HEK293 (cell line): Measurements from ENCODE around the gene TPRA1.

Experiments
- CTCF ChIA-PET: fragments of 350-600 bp; formaldehyde crosslinking; extraction: SDS; loops from one replicate; lab custom pipeline; 2021; ENCODE audit warnings: antibody characterized with exemption; lab: Yijun Ruan, JAX
- POLR2A ChIA-PET: fragments of 300-600 bp; formaldehyde crosslinking; extraction: SDS; loops from one replicate; lab custom pipeline; 2020; ENCODE audit warnings: antibody characterized with exemption, inconsistent platforms; lab: Yijun Ruan, JAX
- H3K27ac ChIP-seq: fragments of 200-500 bp; sonication (Bioruptor generic); 2 replicates; pipeline ENCODE4 v1.5.1; 2014; ENCODE audit warnings: low read depth, low read length, control low read depth, inconsistent platforms; ENCODE audit errors: extremely low read depth
- H3K36me3 ChIP-seq, 2 experiments: fragments of 200-500 bp in 1 of 2; sonication (Bioruptor generic) in 1 of 2; 1 replicate in 1 of 2; 2 replicates in 1 of 2; pipeline ENCODE4 v1.5.1; 2014 to 2017; ENCODE audit warnings: inconsistent platforms in 2 of 2, low read length in 2 of 2; ENCODE audit not compliant: control insufficient read depth in 2 of 2, insufficient read depth in 1 of 2
- H3K4me1 ChIP-seq: fragments of 200-500 bp; sonication (Bioruptor generic); 2 replicates; pipeline ENCODE4 v1.5.1; 2014; ENCODE audit warnings: mild to moderate bottlenecking, low read length, inconsistent platforms; ENCODE audit not compliant: control insufficient read depth, insufficient read depth
- H3K4me3 ChIP-seq: 2 replicates; pipeline ENCODE4 v1.5.1; 2011; ENCODE audit warnings: low read depth, mild to moderate bottlenecking, control low read depth, low read length, moderate library complexity
- H3K9me3 ChIP-seq: fragments of 200-500 bp; sonication (Bioruptor generic); 2 replicates; pipeline ENCODE4 v1.5.1; 2014; ENCODE audit warnings: low read depth, low read length, inconsistent platforms; ENCODE audit not compliant: control insufficient read depth, insufficient read depth
- HIC1 ChIP-seq: fragments of 450-650 bp; formaldehyde crosslinking; IDR thresholded peaks from 2 replicates; pipeline ENCODE4 v1.5.1; 2016; ENCODE audit warnings: missing biosample characterization, missing genetic modification characterization
- SCRT1 ChIP-seq: fragments of 450-650 bp; formaldehyde crosslinking; IDR thresholded peaks from 2 replicates; pipeline ENCODE4 v1.5.1; 2016; ENCODE audit warnings: missing biosample characterization, missing genetic modification characterization, borderline replicate concordance
- SETDB1 ChIP-seq: IDR thresholded peaks from one replicate; pipeline ENCODE4 v1.6.1; 2017; ENCODE audit warnings: mild to moderate bottlenecking, low read length, moderate library complexity, mixed read lengths; ENCODE audit not compliant: insufficient read length
- ZBTB1 ChIP-seq: fragments of 450-650 bp; formaldehyde crosslinking; IDR thresholded peaks from 2 replicates; pipeline ENCODE4 v1.5.1; 2016; ENCODE audit warnings: missing biosample characterization, missing genetic modification characterization
- ZBTB17 ChIP-seq: fragments of 450-650 bp; formaldehyde crosslinking; IDR thresholded peaks from 2 replicates; pipeline ENCODE4 v1.5.1; 2016; ENCODE audit warnings: missing biosample characterization, missing genetic modification characterization
- ZFP3 ChIP-seq: fragments of 450-650 bp; formaldehyde crosslinking; IDR thresholded peaks from 2 replicates; pipeline ENCODE4 v1.5.1; 2016; ENCODE audit warnings: low read depth, missing biosample characterization, missing genetic modification characterization
- ZNF140 ChIP-seq: fragments of 450-650 bp; formaldehyde crosslinking; IDR thresholded peaks from 2 replicates; pipeline ENCODE4 v1.5.1; 2016; ENCODE audit warnings: missing biosample characterization, missing genetic modification characterization
- ZNF23 ChIP-seq: fragments of 450-650 bp; formaldehyde crosslinking; IDR thresholded peaks from 2 replicates; pipeline ENCODE4 v1.5.1; 2016; ENCODE audit warnings: missing biosample characterization, missing genetic modification characterization, borderline replicate concordance
- ZNF280D ChIP-seq: fragments of 450-650 bp; formaldehyde crosslinking; IDR thresholded peaks from 2 replicates; pipeline ENCODE4 v1.5.1; 2016; ENCODE audit warnings: missing biosample characterization, missing genetic modification characterization
- ZNF501 ChIP-seq: fragments of 450-650 bp; formaldehyde crosslinking; IDR thresholded peaks from 2 replicates; pipeline ENCODE4 v1.5.1; 2016; ENCODE audit warnings: missing biosample characterization, missing genetic modification characterization
- ZNF529 ChIP-seq: fragments of 450-650 bp; formaldehyde crosslinking; IDR thresholded peaks from 2 replicates; pipeline ENCODE4 v1.5.1; 2017; ENCODE audit warnings: missing genetic modification characterization, missing biosample characterization; ENCODE audit not compliant: insufficient replicate concordance
- ZNF544 ChIP-seq: fragments of 450-650 bp; formaldehyde crosslinking; IDR thresholded peaks from 2 replicates; pipeline ENCODE4 v1.5.0; 2017; ENCODE audit warnings: missing biosample characterization, missing genetic modification characterization
- ZNF654 ChIP-seq: fragments of 450-650 bp; formaldehyde crosslinking; IDR thresholded peaks from 2 replicates; pipeline ENCODE4 v1.5.1; 2016; ENCODE audit warnings: low read depth, missing biosample characterization, missing genetic modification characterization
- ZNF692 ChIP-seq: fragments of 450-650 bp; formaldehyde crosslinking; IDR thresholded peaks from 2 replicates; pipeline ENCODE4 v1.5.1; 2016; ENCODE audit warnings: missing biosample characterization, missing genetic modification characterization
- ZNF792 ChIP-seq: fragments of 450-650 bp; formaldehyde crosslinking; IDR thresholded peaks from 2 replicates; pipeline ENCODE4 v1.5.1; 2016; ENCODE audit warnings: missing biosample characterization, missing genetic modification characterization
- ZSCAN4 ChIP-seq: fragments of 450-650 bp; formaldehyde crosslinking; IDR thresholded peaks from 2 replicates; pipeline ENCODE4 v1.5.1; 2017; ENCODE audit warnings: missing biosample characterization, missing genetic modification characterization

The TPRA1 gene

GRCh38 chr3:127542441-127542952, 48.0 kb downstream of the TPRA1 start:
- H3K4me3 ChIP-seq = no peak overlapping the region
- CTCF ChIA-PET = interaction anchor here (0.6 to 0.8 kb wide), 2 partner anchors 14 to 931 kb away, joined by 3 read pairs; no protein-coding TSS in a partner anchor

GRCh38 chr3:127541320-127541719, 49.2 kb downstream of the TPRA1 start:
- H3K27ac ChIP-seq = no peak overlapping the region
- no peak overlapping the region for H3K4me3 ChIP-seq
- ChIA-PET POLR2A (no interaction called here), CTCF (no interaction called here)
- no peaks in the 10 kb centered on the region for H3K36me3 ChIP-seq
- no peaks in the 10 kb centered on the region for H3K4me1 ChIP-seq
- H3K9me3 ChIP-seq = no peaks in the 10 kb centered on the region
- TF ChIP-seq ZNF792 (tag by site-specific recombination) = no peak
- no peak for TF ChIP-seq ZNF501 (tag by site-specific recombination)
- TF ChIP-seq ZNF23 (tag by site-specific recombination) = no peak
- TF ChIP-seq HIC1 (tag by site-specific recombination) = no peak
- TF ChIP-seq ZNF692 (tag by site-specific recombination) = no peak
- no peak for TF ChIP-seq ZSCAN4 (tag by site-specific recombination)
- TF ChIP-seq ZNF544 = no peak
- no peak for TF ChIP-seq ZBTB1 (tag by site-specific recombination)
- no peak for TF ChIP-seq ZNF654 (tag by site-specific recombination)
- TF ChIP-seq, all 188 proteins: peak for 0

More at GRCh38 chr3:127542441-127542952, 48.0 kb downstream of the TPRA1 start:
- POLR2A ChIA-PET = no interaction called here
- Histone ChIP-seq H3K36me3 (no peaks in the 10 kb centered on the region), H3K9me3 (no peaks in the 10 kb centered on the region), H3K4me1 (no peaks in the 10 kb centered on the region), H3K27ac (no peak overlapping the region)
- no peak for TF ChIP-seq ZNF280D (tag by site-specific recombination)
- TF ChIP-seq ZNF529 (tag by site-specific recombination) = no peak
- TF ChIP-seq ZFP3 (tag by site-specific recombination) = no peak
- TF ChIP-seq ZNF140 (tag by site-specific recombination) = no peak
- no peak for TF ChIP-seq SCRT1 (tag by site-specific recombination)
- TF ChIP-seq ZBTB17 = no peak
- no peak for TF ChIP-seq SETDB1
